Medulla oblongata (tissue), 1 donor: ENCODE results near the gene PLBD2.
A peak's percentile ranks its signal among the peaks of the same experiment; 100 is the strongest.

Experiments used
- DNase-seq: peaks from one replicate; pipeline ENCODE4 v3.0.0-alpha.2; 2015; ENCODE audit errors: extremely low spot score

The PLBD2 gene

GRCh38 chr12:113395119-113395518, 36.7 kb downstream of the PLBD2 start:
- no peak for DNase-seq

GRCh38 chr12:113396200-113396599, 37.8 kb downstream of the PLBD2 start:
- DNase-seq, result no peak

GRCh38 chr12:113396828-113397496, 38.6 kb downstream of the PLBD2 start:
- peak; percentile 70 for DNase-seq

GRCh38 chr12:113397497-113398197, 39.3 kb downstream of the PLBD2 start:
- DNase-seq, result no peak

- no peak for DNase-seq
Measured at GRCh38 chr12:113398346-113399290, 40.2 kb downstream of the PLBD2 start.

GRCh38 chr12:113399490-113399889, 41.1 kb downstream of the PLBD2 start:
- DNase-seq, result no peak

GRCh38 chr12:113400362-113400761, 42.0 kb downstream of the PLBD2 start:
- no peak for DNase-seq

GRCh38 chr12:113401066-113402000, 42.9 kb downstream of the PLBD2 start:
- DNase-seq, result no peak

GRCh38 chr12:113402586-113403260, 44.3 kb downstream of the PLBD2 start:
- no peak for DNase-seq

GRCh38 chr12:113403435-113404415, 45.3 kb downstream of the PLBD2 start, which contains the start of gene SDS:
Gene SDS (minus strand): TSS chr12:113403887. CDS start chr12:113399708, 4,179 bp downstream.
- peak; percentile 91 for DNase-seq

- DNase-seq, result peak; percentile 54
Measured at GRCh38 chr12:113405694-113406093, 47.3 kb downstream of the PLBD2 start.

GRCh38 chr12:113407931-113408600, 49.7 kb downstream of the PLBD2 start:
- peak; percentile 54 for DNase-seq

GRCh38 chr12:113408756-113409298, 50.4 kb downstream of the PLBD2 start:
- DNase-seq, result no peak

GRCh38 chr12:113409462-113410124, 51.2 kb downstream of the PLBD2 start:
- no peak for DNase-seq

GRCh38 chr12:113413488-113413939, 55.1 kb downstream of the PLBD2 start:
- no peak for DNase-seq

GRCh38 chr12:113414519-113415038, 56.2 kb downstream of the PLBD2 start:
- no peak for DNase-seq

- peak; percentile 51 for DNase-seq
Measured at GRCh38 chr12:113416091-113416754, 57.8 kb downstream of the PLBD2 start.
